NCI-H526 treated with DMSO at 0.1 percent for 48 hours (cell line): ENCODE measurements around the gene MAPRE3.

Experiments used
- DNase-seq: peaks from one replicate; lab custom pipeline; 2025; lab: John Stamatoyannopoulos, UW

MAPRE3 gene

GRCh38 chr2:27016801-27017325 is 46.4 kb downstream of the MAPRE3 start:
- DNase-seq = peak; percentile 19

GRCh38 chr2:27018142-27018541 is 47.7 kb downstream of the MAPRE3 start:
- DNase-seq = no peak

GRCh38 chr2:27019459-27019858 is 49.0 kb downstream of the MAPRE3 start:
- DNase-seq = no peak

GRCh38 chr2:27019931-27020855 is 49.8 kb downstream of the MAPRE3 start:
- no peak for DNase-seq

GRCh38 chr2:27021253-27022049 is 51.0 kb downstream of the MAPRE3 start:
- no peak for DNase-seq

GRCh38 chr2:27023740-27024139 is 53.3 kb downstream of the MAPRE3 start:
- DNase-seq = no peak

- DNase-seq = no peak
These were observed 53.8 kb downstream of the MAPRE3 start for GRCh38 chr2:27024188-27024587.

- no peak for DNase-seq
These were observed 54.4 kb downstream of the MAPRE3 start for GRCh38 chr2:27024812-27025211.

- no peak for DNase-seq
These were observed 54.9 kb downstream of the MAPRE3 start for GRCh38 chr2:27025281-27025800.

- no peak for DNase-seq
These were observed 55.7 kb downstream of the MAPRE3 start for GRCh38 chr2:27025861-27026851.

- no peak for DNase-seq
These were observed 56.8 kb downstream of the MAPRE3 start for GRCh38 chr2:27027211-27027651.

GRCh38 chr2:27029051-27029450 is 58.6 kb downstream of the MAPRE3 start:
- DNase-seq = no peak

- peak; percentile 63 for DNase-seq
These were observed 62.2 kb downstream of the MAPRE3 start, which contains the start of gene TMEM214 for GRCh38 chr2:27032495-27033252. Gene TMEM214 (plus strand): TSS chr2:27032965. CDS start chr2:27033016, 51 bp downstream.

- no peak for DNase-seq
These were observed 62.9 kb downstream of the MAPRE3 start for GRCh38 chr2:27033253-27033852.

GRCh38 chr2:27038012-27038411 is 67.6 kb downstream of the MAPRE3 start:
- DNase-seq = no peak

- no peak for DNase-seq
These were observed 68.3 kb downstream of the MAPRE3 start for GRCh38 chr2:27038631-27039339.

- DNase-seq = no peak
These were observed 69.0 kb downstream of the MAPRE3 start for GRCh38 chr2:27039426-27039825.

GRCh38 chr2:27039871-27040270 is 69.4 kb downstream of the MAPRE3 start:
- DNase-seq = no peak

- no peak for DNase-seq
These were observed 69.8 kb downstream of the MAPRE3 start for GRCh38 chr2:27040282-27040681.
